Stimulated activated CD8-positive, alpha-beta memory T cell treated with anti-CD3 and anti-CD28 coated beads, Interleukin-7, amount 100 ng/mL, for 1 hour (primary cell): Measurements from ENCODE around the gene AFF4.

ENCODE experiments used
- DNase-seq, 2 donors: peaks; one replicate each; pipeline ENCODE4 v3.0.0-alpha.2; 2020; ENCODE audit warnings: low read depth in 2 of 2

Gene AFF4

GRCh38 chr5:132827943-132828673, 135.3 kb downstream of the AFF4 start:
- no peak for DNase-seq

- no peak for DNase-seq
Observed at GRCh38 chr5:132826424-132827082, 136.9 kb downstream of the AFF4 start.

GRCh38 chr5:132825834-132826391, 137.5 kb downstream of the AFF4 start:
- DNase-seq, result no peak
